NB4 (cell line): Measurements from ENCODE around the gene TYRO3.

Experiments used
- DNase-seq: peaks from one replicate; pipeline ENCODE4 v3.0.0; 2010; ENCODE audit warnings: low read depth
- H3K4me3 ChIP-seq: one replicate; pipeline ENCODE4 v1.5.1; 2011; ENCODE audit warnings: mild to moderate bottlenecking, low read depth, low read length, moderate library complexity
- MYC ChIP-seq: IDR thresholded peaks from 2 replicates; pipeline ENCODE4 v1.6.1; 2011; ENCODE audit warnings: low read depth, low read length
- POLR2A ChIP-seq: IDR thresholded peaks from 2 replicates; pipeline ENCODE4 v1.6.1; 2011; ENCODE audit warnings: mild to moderate bottlenecking; ENCODE audit not compliant: insufficient read length; ENCODE audit errors: extremely low read depth
- TF ChIP-seq, protein P1 (sequence below): IDR thresholded peaks from 2 replicates; pipeline ENCODE4 v1.6.1; 2011; ENCODE audit warnings: low read depth, low read length
- TF ChIP-seq, protein P2 (sequence below): IDR thresholded peaks from one replicate; pipeline ENCODE4 v1.5.1; 2012; ENCODE audit warnings: low read depth, low read length

Gene TYRO3

GRCh38 chr15:41596972-41597371, 38.0 kb downstream of the TYRO3 start:
- DNase-seq = no peak
- no peak overlapping the region for H3K4me3 ChIP-seq
- no peak for TF ChIP-seq MYC
- TF ChIP-seq, protein P1, sequence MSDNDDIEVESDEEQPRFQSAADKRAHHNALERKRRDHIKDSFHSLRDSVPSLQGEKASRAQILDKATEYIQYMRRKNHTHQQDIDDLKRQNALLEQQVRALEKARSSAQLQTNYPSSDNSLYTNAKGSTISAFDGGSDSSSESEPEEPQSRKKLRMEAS = no peak
- TF ChIP-seq, protein P2, sequence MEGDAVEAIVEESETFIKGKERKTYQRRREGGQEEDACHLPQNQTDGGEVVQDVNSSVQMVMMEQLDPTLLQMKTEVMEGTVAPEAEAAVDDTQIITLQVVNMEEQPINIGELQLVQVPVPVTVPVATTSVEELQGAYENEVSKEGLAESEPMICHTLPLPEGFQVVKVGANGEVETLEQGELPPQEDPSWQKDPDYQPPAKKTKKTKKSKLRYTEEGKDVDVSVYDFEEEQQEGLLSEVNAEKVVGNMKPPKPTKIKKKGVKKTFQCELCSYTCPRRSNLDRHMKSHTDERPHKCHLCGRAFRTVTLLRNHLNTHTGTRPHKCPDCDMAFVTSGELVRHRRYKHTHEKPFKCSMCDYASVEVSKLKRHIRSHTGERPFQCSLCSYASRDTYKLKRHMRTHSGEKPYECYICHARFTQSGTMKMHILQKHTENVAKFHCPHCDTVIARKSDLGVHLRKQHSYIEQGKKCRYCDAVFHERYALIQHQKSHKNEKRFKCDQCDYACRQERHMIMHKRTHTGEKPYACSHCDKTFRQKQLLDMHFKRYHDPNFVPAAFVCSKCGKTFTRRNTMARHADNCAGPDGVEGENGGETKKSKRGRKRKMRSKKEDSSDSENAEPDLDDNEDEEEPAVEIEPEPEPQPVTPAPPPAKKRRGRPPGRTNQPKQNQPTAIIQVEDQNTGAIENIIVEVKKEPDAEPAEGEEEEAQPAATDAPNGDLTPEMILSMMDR = no peak
- TF ChIP-seq POLR2A = no peak

DNA sequence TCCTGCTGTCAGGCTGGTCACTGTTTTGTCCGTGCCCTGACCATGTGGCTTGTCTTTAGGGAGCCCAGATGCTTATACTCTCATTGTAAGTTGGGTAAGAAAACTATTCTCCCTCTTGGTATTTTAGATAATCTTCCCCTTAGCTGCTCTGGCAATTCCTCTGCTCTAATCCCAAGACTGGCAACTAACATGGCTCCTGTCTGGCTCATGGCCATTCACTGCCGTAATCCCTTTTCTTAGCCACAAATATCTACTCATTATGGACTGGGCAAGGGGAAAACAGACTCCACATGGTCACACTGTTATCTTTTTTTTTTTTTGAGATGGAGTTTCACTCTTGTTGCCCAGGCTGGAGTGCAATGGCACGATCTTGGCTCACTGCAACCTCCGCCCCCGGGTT, 38.8 kb downstream of the TYRO3 start:
- DNase-seq = no peak
- TF ChIP-seq, protein P2 = no peak
- TF ChIP-seq, protein P1 = no peak
- no peak overlapping the region for H3K4me3 ChIP-seq

DNA sequence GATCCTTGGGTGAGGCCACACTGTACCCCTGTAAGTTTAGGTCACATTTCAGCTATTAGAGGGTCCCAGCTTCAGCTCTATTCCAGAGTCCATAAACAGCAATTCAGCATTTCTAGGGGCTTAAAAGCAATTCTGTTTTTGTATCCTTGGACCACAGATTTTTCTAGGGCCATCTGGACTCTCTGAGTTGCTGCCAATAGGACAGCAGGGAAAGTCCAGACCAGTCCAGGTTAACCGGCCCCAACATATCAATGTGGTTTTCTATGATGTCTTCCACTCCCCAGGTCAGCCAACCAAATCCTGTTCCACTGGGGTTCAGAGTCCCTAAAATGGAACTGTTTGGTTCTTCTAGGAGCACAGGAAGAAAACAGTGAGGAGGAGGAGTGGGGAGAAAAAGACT, 40.0 kb downstream of the TYRO3 start:
- H3K4me3 ChIP-seq = no peak overlapping the region
- TF ChIP-seq MYC (no peak), POLR2A (no peak)
- TF ChIP-seq, protein P2 = no peak
- TF ChIP-seq, protein P1 = no peak
- DNase-seq = no peak

DNA sequence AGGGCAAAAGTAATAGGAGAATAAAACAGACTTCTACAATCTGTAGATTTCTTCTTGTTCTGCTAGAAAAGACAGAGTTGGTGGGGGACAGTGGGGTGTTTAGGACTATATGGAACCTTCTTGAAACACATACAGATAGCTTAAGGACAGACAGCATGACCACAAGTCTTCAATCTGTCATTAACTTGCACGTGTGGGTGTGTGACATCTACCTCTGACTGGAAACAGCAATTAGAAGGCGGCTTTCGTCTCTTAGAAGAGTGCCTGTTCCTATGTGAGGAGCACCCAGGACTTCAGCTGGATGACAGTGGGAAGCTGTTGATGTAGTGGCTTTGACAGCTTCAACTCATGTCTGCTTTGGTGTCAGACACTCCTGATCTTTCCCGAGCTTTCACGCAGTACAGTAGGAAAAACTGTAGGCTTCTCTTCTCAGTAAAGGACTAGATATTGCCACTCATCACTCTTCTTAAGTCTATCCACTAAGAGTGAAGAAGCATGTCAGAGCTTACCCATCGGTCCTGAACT, 44.5 kb downstream of the TYRO3 start:
- TF ChIP-seq, protein P2 = no peak
- no peak for TF ChIP-seq POLR2A
- TF ChIP-seq MYC = no peak
- TF ChIP-seq, protein P1 = no peak
- no peak overlapping the region for H3K4me3 ChIP-seq
- no peak for DNase-seq

DNA sequence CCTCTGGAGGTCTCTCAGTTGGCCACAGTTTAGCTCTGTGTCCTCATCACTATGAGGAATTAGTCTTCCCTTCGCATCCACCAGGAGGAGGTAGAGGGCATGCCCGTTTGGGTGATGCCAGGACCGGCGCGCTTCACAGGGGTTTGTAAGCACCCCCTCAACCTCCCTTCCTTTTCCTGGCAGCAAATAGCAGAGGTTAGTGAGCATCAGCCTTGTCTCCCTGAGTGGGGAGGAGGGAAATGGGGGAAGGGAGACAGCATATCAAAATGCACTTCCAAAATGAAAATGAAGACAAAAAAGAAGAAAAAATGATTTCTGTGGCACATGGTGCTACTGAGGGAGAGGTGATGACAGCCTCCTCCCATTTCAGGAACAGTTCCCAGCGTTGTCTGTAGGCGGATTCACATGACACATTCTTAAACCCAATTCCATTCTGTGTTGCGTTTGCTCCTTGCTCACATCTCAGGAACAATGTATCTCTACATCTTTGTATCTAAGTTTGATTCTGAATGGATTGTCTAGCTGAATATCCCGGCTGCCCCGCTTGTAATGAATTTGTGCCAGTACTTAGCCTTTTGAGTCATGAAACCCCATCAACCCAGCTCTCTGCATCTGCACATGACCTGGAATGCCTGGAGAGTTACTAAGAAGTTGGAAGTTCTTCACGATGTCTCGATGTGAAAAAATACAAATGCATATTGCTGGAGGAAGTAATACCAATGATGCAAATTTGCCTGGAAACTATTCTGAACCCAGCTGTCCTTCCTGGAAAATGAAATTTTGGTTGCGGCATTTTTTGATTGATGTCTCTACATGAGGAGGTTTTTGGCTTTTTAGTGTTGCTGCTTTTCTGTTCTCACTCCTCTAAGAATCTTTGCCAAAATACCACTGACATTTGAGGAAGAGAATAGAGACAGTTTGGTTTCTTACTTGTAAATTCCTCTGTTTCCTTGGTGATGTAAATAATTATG, 45.2 kb downstream of the TYRO3 start:
- H3K4me3 ChIP-seq = no peak overlapping the region
- DNase-seq = peak; percentile 73
- TF ChIP-seq, protein P2 = peak; percentile 81
- TF ChIP-seq, protein P1 = peak; percentile 26
- no peak for TF ChIP-seq POLR2A
